Activated naive CD4-positive, alpha-beta T cell treated with anti-CD3 and anti-CD28 coated beads for 36 hours (primary cell): ENCODE results near the gene SLC48A1. TPM values are rescaled to one million over a fixed set of nuclear protein-coding genes. Genes with fewer than 3 reads are reported as not detected.

ENCODE experiments used
- CTCF ChIA-PET: fragments of 350-600 bp; sonication (Branson Sonifier 250); formaldehyde crosslinking; loops from one replicate; lab custom pipeline; 2021; ENCODE audit warnings: antibody characterized with exemption; lab: Charles Lee
- DNase-seq: peaks from one replicate; pipeline ENCODE4 v3.0.0-alpha.2; 2020
- H3K27ac Mint-ChIP-seq: one replicate; pipeline ENCODE4 v1.8.0; 2021; ENCODE audit warnings: mild to moderate bottlenecking, mixed read lengths
- H3K27me3 Mint-ChIP-seq: one replicate; pipeline ENCODE4 v1.8.0; 2021; ENCODE audit warnings: low read depth, mixed read lengths
- H3K36me3 Mint-ChIP-seq: one replicate; pipeline ENCODE4 v1.8.0; 2021; ENCODE audit warnings: low read depth, mixed read lengths
- H3K4me1 Mint-ChIP-seq: one replicate; pipeline ENCODE4 v1.8.0; 2021; ENCODE audit warnings: low read depth, mixed read lengths
- H3K4me3 Mint-ChIP-seq: one replicate; pipeline ENCODE4 v1.8.0; 2021; ENCODE audit warnings: mild to moderate bottlenecking, moderate library complexity, mixed read lengths
- H3K9me3 Mint-ChIP-seq: one replicate; pipeline ENCODE4 v1.8.0; 2021; ENCODE audit warnings: mixed read lengths
- intact Hi-C: fragments of 100-400 bp; cut with micrococcal nuclease; formaldehyde crosslinking; loops from one replicate; pipeline ENCODE4 v1.15.1; 2023
- total RNA-seq, 2 experiments: library from RNA; stranded (reverse); gene quantifications; one replicate each; pipeline ENCODE4 v1.2.3, GENCODE V29; 2021

The SLC48A1 gene
- total RNA-seq, 2 experiments from 2014 or later: 16.6 to 21.0 TPM

DNA sequence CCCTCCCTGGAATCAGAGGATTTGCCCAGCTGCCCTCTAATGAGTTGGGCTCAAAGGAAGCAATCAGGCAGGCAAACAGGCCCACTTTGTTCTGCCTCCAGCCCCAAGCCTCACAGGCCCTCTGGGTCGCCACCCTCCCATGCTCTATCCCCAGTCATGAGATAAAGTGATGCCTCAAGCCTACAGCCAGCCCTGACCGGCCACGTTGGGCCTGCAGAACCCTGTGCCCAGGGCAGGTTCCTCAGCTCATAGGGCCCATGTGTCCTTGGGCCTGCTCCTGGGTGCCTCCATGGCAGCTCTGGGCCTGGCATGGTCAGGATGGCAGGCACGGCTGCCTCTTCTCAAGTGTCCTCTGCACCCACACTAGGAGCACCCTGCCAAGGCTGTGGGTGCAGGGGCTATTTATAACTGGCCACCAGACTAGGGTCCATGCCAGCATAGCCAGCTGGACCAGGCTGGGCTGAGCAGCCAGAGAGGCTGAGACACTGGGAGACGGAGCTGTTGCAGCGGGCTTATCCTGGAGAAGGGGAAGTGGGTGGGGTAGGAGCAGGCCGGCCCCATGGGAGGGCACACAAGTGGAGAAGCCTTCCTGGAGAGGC is 26.4 kb downstream of the SLC48A1 start:
- intact Hi-C loops: no loop called here
- CTCF ChIA-PET: interaction anchor here (4.8 to 27.8 kb wide), 3 partner anchors 20 to 56 kb away, joined by 21 to 848 read pairs (median 23); no protein-coding TSS in a partner anchor
- no peak for DNase-seq
- peaks cover 58% of the 10 kb centered on the region for H3K4me1 Mint-ChIP-seq
- no peaks in the 10 kb centered on the region for H3K27me3 Mint-ChIP-seq
- H3K27ac Mint-ChIP-seq: peak overlapping the region; percentile 71
- no peak overlapping the region for H3K4me3 Mint-ChIP-seq
- H3K9me3 Mint-ChIP-seq: no peaks in the 10 kb centered on the region
- H3K36me3 Mint-ChIP-seq: peaks cover 29% of the 10 kb centered on the region

- Mint-ChIP-seq H3K4me1 (peaks cover 69% of the 10 kb centered on the region), H3K36me3 (peaks cover 34% of the 10 kb centered on the region), H3K4me3 (no peak overlapping the region)
Measured at GRCh38 chr12:47800582-47800981, 27.5 kb downstream of the SLC48A1 start.

GRCh38 chr12:47801170-47801903 is 28.3 kb downstream of the SLC48A1 start:
- no peaks in the 10 kb centered on the region for H3K27me3 Mint-ChIP-seq
- H3K27ac Mint-ChIP-seq: peak overlapping the region; percentile 76
- peaks cover 37% of the 10 kb centered on the region for H3K36me3 Mint-ChIP-seq
- CTCF ChIA-PET: interaction anchor here (0.6 to 27.8 kb wide), 10 partner anchors 16 to 162 kb away, joined by 3 to 848 read pairs (median 8); partner anchors contain the start of gene TMEM106C
- intact Hi-C loops: loop anchor here (1.0 kb wide), 1 partner anchor 36 kb away; no protein-coding TSS in a partner anchor
- H3K4me1 Mint-ChIP-seq: peaks cover 76% of the 10 kb centered on the region
- no peaks in the 10 kb centered on the region for H3K9me3 Mint-ChIP-seq
- H3K4me3 Mint-ChIP-seq: no peak overlapping the region
- no peak for DNase-seq

More at GRCh38 chr12:47800582-47800981, 27.5 kb downstream of the SLC48A1 start:
- DNase-seq: no peak
- Mint-ChIP-seq H3K9me3 (no peaks in the 10 kb centered on the region), H3K27ac (peak overlapping the region; percentile 76), H3K27me3 (no peaks in the 10 kb centered on the region)
- CTCF ChIA-PET: interaction anchor here (0.6 to 27.8 kb wide), 7 partner anchors 17 to 163 kb away, joined by 3 to 848 read pairs (median 20); partner anchors contain the start of gene TMEM106C
- intact Hi-C loops: no loop called here

GRCh38 chr12:47801904-47802246 is 28.8 kb downstream of the SLC48A1 start:
- CTCF ChIA-PET: interaction anchor here (0.7 to 27.8 kb wide), 12 partner anchors 10 to 162 kb away, joined by 3 to 848 read pairs (median 6); partner anchors contain the start of gene TMEM106C
- Mint-ChIP-seq H3K36me3 (peaks cover 39% of the 10 kb centered on the region), H3K4me3 (no peak overlapping the region), H3K9me3 (no peaks in the 10 kb centered on the region), H3K27ac (peak overlapping the region; percentile 98), H3K4me1 (peaks cover 82% of the 10 kb centered on the region), H3K27me3 (no peaks in the 10 kb centered on the region)
- intact Hi-C loops: loop anchor here (1.0 to 2.0 kb wide), 2 partner anchors 15 to 35 kb away; no protein-coding TSS in a partner anchor
- no peak for DNase-seq

DNA sequence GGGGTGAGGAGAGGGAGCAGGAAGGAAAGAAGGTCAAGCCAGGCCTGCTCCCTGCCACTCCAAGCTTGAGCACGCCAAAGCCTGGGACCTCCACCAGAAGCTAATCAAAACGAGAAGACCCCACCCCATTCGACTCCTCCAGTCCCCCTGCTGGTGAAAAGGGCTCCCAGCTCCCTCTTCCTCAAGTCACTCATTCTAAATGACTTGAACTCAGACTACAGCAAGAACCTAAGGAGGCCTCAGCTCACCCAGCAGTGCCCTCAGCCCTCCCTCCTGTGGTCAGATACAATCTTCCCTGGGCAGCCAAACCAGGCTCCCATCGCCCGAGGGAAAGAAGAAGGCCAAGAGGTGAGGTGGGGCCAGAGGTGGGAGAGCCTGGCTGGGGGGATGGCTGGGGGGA is 29.3 kb downstream of the SLC48A1 start:
- H3K4me3 Mint-ChIP-seq: peak overlapping the region; percentile 22
- CTCF ChIA-PET: interaction anchor here (0.7 to 27.8 kb wide), 12 partner anchors 10 to 87 kb away, joined by 3 to 848 read pairs (median 6); no protein-coding TSS in a partner anchor

DNA sequence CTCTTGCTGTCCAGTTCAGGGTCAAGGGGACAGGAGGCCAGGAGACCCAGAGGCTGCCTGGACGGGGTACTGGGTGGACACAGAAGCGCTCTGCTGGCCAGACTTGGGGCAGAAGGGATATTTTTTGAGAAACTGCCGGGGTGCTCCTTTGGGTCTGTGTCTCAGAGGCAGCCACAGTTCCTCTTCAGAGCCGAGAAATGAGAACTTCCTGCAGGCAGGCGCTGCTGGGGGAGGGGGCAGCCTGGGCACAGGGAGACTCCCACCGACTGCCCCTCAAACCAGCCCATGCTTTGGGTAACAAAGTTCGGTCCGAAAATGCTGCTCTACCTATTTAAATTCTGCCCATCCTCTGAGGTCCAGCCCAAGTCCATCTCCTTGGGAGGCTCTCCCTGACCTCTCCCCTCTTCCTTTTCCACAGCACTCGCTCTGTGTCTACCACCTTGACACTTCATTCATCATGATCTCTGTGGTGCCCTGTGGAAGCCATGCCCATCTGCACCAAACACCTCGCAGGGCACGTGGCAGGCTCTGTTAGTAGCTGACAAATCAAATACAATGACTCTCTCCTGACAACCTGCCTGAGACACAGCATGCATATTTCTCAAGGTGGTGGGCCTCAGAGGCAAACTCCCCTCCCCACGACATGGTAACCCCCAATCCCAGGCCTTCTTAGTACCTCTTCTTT is 30.3 kb downstream of the SLC48A1 start:
- intact Hi-C loops: loop anchor here (2.0 kb wide), 1 partner anchor 13 kb away; no protein-coding TSS in a partner anchor
- peak overlapping the region; percentile 19 for H3K4me3 Mint-ChIP-seq
- DNase-seq: peak; percentile 60
- H3K27ac Mint-ChIP-seq: peak overlapping the region; percentile 98
- no peaks in the 10 kb centered on the region for H3K27me3 Mint-ChIP-seq
- CTCF ChIA-PET: interaction anchor here (1.4 to 27.8 kb wide), 5 partner anchors 9 to 60 kb away, joined by 4 to 848 read pairs (median 20); no protein-coding TSS in a partner anchor
- H3K9me3 Mint-ChIP-seq: no peaks in the 10 kb centered on the region
- H3K36me3 Mint-ChIP-seq: peaks cover 44% of the 10 kb centered on the region
- H3K4me1 Mint-ChIP-seq: peaks cover 94% of the 10 kb centered on the region

More for the DNA sequence above, 29.3 kb downstream of the SLC48A1 start:
- Mint-ChIP-seq H3K36me3 (peaks cover 41% of the 10 kb centered on the region), H3K27ac (peak overlapping the region; percentile 98), H3K27me3 (no peaks in the 10 kb centered on the region), H3K9me3 (no peaks in the 10 kb centered on the region), H3K4me1 (peaks cover 86% of the 10 kb centered on the region)
- intact Hi-C loops: loop anchor here (2.0 kb wide), 1 partner anchor 14 kb away; no protein-coding TSS in a partner anchor
- DNase-seq: peak; percentile 49

DNA sequence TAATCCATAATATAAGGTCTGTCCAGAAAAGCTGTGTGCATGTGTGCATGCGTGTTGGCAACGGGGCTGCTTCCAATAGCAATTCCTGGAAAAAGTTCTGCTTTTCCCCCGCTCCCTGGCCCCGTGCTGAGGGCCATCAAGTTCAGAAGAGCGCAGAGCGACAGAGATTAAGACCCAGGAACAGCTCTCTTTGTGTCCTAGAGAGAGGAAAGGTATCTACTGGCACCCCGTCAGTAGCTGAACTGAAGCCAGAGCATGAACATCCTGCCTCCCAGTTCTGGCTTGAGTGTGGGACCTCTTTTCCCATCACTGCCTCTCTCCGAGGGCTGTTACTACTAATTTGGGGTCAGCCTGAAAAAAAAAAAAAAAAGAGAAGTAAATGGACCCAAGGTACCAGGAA is 31.1 kb downstream of the SLC48A1 start:
- intact Hi-C loops: no loop called here
- Mint-ChIP-seq H3K27me3 (no peaks in the 10 kb centered on the region), H3K9me3 (no peaks in the 10 kb centered on the region), H3K4me1 (peaks cover 97% of the 10 kb centered on the region), H3K36me3 (peaks cover 42% of the 10 kb centered on the region), H3K27ac (peak overlapping the region; percentile 98), H3K4me3 (peak overlapping the region; percentile 19)
- CTCF ChIA-PET: interaction anchor here (0.6 to 27.8 kb wide), 9 partner anchors 8 to 145 kb away, joined by 3 to 848 read pairs (median 4); partner anchors contain the start of gene SLC48A1
- no peak for DNase-seq

DNA sequence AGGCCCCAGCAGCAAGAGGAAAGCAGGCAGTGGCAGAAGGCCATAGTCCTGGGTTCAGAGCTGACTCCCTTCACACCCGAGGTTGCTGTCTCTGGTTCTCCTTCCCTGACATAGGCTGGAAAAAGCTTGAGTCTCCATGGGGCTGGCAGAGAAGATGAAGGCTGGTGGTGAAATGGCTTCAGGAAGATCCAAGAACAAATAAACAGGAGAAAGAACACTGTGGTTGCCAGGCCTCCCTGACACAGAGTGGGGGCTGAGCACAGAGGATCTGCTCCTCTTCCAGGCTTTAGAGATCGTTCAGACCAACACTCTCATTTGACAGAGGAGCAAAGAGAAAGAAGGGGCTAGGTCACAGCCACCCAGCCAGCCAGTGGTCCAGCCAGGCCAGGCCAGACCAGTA is 32.4 kb downstream of the SLC48A1 start:
- H3K4me1 Mint-ChIP-seq: peaks cover 95% of the 10 kb centered on the region
- H3K36me3 Mint-ChIP-seq: peaks cover 44% of the 10 kb centered on the region
- CTCF ChIA-PET: interaction anchor here (1.7 to 27.8 kb wide), 3 partner anchors 12 to 29 kb away, joined by 6 to 848 read pairs (median 46); no protein-coding TSS in a partner anchor
- H3K27me3 Mint-ChIP-seq: no peaks in the 10 kb centered on the region
- no peaks in the 10 kb centered on the region for H3K9me3 Mint-ChIP-seq
- H3K4me3 Mint-ChIP-seq: peak overlapping the region; percentile 36
- intact Hi-C loops: no loop called here
- DNase-seq: no peak
- H3K27ac Mint-ChIP-seq: peak overlapping the region; percentile 98

DNA sequence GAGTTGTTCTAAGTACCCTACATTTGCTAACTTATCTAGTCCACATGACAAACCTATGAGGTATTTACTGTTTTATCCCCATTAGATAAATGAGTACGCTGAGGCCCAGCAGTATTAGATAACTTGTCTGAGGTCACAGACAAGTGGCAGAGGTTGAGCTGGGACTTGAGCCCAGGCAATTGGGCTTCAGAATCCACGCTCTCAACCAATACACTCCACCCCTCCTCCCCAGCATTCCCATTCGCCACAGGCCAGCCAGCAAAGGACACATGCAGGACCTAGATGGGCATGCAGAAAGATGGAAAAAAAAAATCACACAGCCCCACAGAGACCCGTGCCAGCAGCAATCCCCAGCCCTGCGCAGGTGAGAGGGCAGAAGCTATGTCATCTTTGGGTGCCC is 34.3 kb downstream of the SLC48A1 start:
- intact Hi-C loops: no loop called here
- H3K27me3 Mint-ChIP-seq: no peaks in the 10 kb centered on the region
- H3K27ac Mint-ChIP-seq: peak overlapping the region; percentile 98
- DNase-seq: no peak
- CTCF ChIA-PET: interaction anchor here (0.6 to 27.8 kb wide), 20 partner anchors 9 to 92 kb away, joined by 3 to 848 read pairs (median 5); no protein-coding TSS in a partner anchor
- peaks cover 53% of the 10 kb centered on the region for H3K36me3 Mint-ChIP-seq
- H3K4me3 Mint-ChIP-seq: peak overlapping the region; percentile 71
- H3K4me1 Mint-ChIP-seq: peaks cover 95% of the 10 kb centered on the region
- no peaks in the 10 kb centered on the region for H3K9me3 Mint-ChIP-seq

DNA sequence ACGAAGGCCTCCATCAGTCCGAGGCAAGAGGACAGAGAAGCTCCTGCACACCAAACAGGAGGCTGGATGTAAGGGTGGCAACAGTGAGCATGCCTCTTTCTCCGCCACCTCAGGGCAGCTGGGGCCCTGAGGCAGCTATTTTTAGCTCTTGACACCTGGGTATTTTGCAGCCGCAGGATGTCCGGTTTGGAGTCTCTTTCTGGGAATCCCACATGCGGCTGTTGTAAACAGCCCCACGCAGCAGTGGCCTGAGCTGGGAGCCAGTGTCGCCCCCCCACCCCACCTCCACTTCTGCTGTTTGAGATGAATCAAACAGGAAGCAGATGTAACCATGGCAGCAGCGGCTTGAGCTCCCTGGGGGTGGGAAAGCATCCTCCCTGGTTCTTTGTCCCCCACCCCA is 35.0 kb downstream of the SLC48A1 start:
- peak overlapping the region; percentile 71 for H3K4me3 Mint-ChIP-seq
- intact Hi-C loops: loop anchor here (1.0 to 2.0 kb wide), 7 partner anchors 9 to 1597 kb away; partner anchors contain the start of gene SLC48A1
- DNase-seq: peak; percentile 97
- peaks cover 90% of the 10 kb centered on the region for H3K4me1 Mint-ChIP-seq
- no peaks in the 10 kb centered on the region for H3K9me3 Mint-ChIP-seq
- H3K27ac Mint-ChIP-seq: peak overlapping the region; percentile 98
- H3K36me3 Mint-ChIP-seq: peaks cover 56% of the 10 kb centered on the region
- H3K27me3 Mint-ChIP-seq: no peaks in the 10 kb centered on the region
- CTCF ChIA-PET: interaction anchor here (0.6 to 27.8 kb wide), 21 partner anchors 9 to 93 kb away, joined by 3 to 848 read pairs (median 5); partner anchors contain the start of gene HDAC7
